A549 (cell line): ENCODE measurements around the gene SPATA13. TPM values are rescaled to one million over a fixed set of nuclear protein-coding genes. Genes with fewer than 3 reads are reported as not detected.

Experiments used
- ATAC-seq, 2 experiments: fragments of 200-7000 bp in 1 of 2; fragments of >200 bp in 1 of 2; cut with Nextera tagmentation in 1 of 2; cut with Tn5 transposase in 1 of 2; 3 replicates each; pipeline versions ENCODE4 v1.8.0 to v1.9.1; 2018 to 2020; ENCODE audit warnings: mild to moderate bottlenecking in 1 of 2, moderate library complexity in 1 of 2
- CTCF ChIA-PET: fragments of 300-600 bp; sonication (Branson Sonifier 250); formaldehyde crosslinking; extraction: SDS; loops from one replicate; lab custom pipeline; 2021; ENCODE audit warnings: antibody characterized with exemption, inconsistent platforms; lab: Yijun Ruan, JAX
- POLR2A ChIA-PET: fragments of 350-600 bp; formaldehyde crosslinking; extraction: SDS; loops from one replicate; lab custom pipeline; 2021; ENCODE audit warnings: antibody characterized with exemption, inconsistent platforms; lab: Yijun Ruan, JAX
- DNase-seq, 2 experiments: peaks; one replicate each; pipeline versions ENCODE4 v3.0.0 to v3.0.0-alpha.2; 2011 to 2016; ENCODE audit warnings: low read depth in 1 of 2, low spot score in 1 of 2
- FAIRE-seq: peaks from 2 replicates; lab custom pipeline; 2011; peaks lifted over from hg19 to GRCh38; lab: Jason Lieb, UNC
- H3K27ac ChIP-seq, 2 experiments: fragments of >200 bp; sonication (Bioruptor Twin); formaldehyde crosslinking; 3 replicates each; pipeline ENCODE4 v1.5.1; 2016 to 2017
- H3K4me1 ChIP-seq: fragments of >200 bp; sonication (Bioruptor Twin); formaldehyde crosslinking; 3 replicates; pipeline ENCODE4 v1.6.1; 2016
- H3K4me2 ChIP-seq: fragments of >200 bp; sonication (Bioruptor Twin); formaldehyde crosslinking; 3 replicates; pipeline ENCODE4 v1.6.1; 2016
- H3K4me3 ChIP-seq: fragments of >200 bp; sonication (Bioruptor Twin); formaldehyde crosslinking; 3 replicates; pipeline ENCODE4 v1.5.1; 2016
- H3K9me3 ChIP-seq: fragments of >200 bp; sonication (Bioruptor Twin); formaldehyde crosslinking; 3 replicates; pipeline ENCODE4 v1.6.1; 2016
- ATOH8 ChIP-seq: fragments of 250-450 bp; sonication (Bioruptor Pico); IDR thresholded peaks from 2 replicates; pipeline ENCODE4 v1.5.0; 2020; ENCODE audit warnings: low read depth, mild to moderate bottlenecking, moderate library complexity
- CBX8 ChIP-seq: fragments of 200-600 bp; sonication (generic); IDR thresholded peaks from 2 replicates; pipeline ENCODE4 v1.6.1; 2016
- HDAC2 ChIP-seq: fragments of 200-600 bp; sonication (generic); IDR thresholded peaks from 2 replicates; pipeline ENCODE4 v1.6.1; 2016
- HOXA7 ChIP-seq: fragments of 250-450 bp; sonication (Bioruptor Pico); IDR thresholded peaks from 2 replicates; pipeline ENCODE4 v1.5.0; 2020; ENCODE audit warnings: mild to moderate bottlenecking, moderate library complexity
- HOXB13 ChIP-seq: fragments of 250-450 bp; sonication (Bioruptor Pico); IDR thresholded peaks from 2 replicates; pipeline ENCODE4 v1.5.0; 2020; ENCODE audit warnings: low read depth, mild to moderate bottlenecking, moderate library complexity
- HOXB5 ChIP-seq: fragments of 250-450 bp; sonication (Bioruptor Pico); IDR thresholded peaks from 2 replicates; pipeline ENCODE4 v1.5.0; 2020; ENCODE audit warnings: mild to moderate bottlenecking, moderate library complexity
- JUN ChIP-seq, 2 experiments: fragments of >200 bp; sonication (Bioruptor Twin); formaldehyde crosslinking; IDR thresholded peaks; 2 replicates in 1 of 2; 3 replicates in 1 of 2; pipeline ENCODE4 v1.6.1; 2016 to 2017
- JUNB ChIP-seq: fragments of >200 bp; sonication (Bioruptor Twin); formaldehyde crosslinking; IDR thresholded peaks from 2 replicates; pipeline ENCODE4 v1.6.1; 2016
- KDM5A ChIP-seq: fragments of 200-600 bp; sonication (generic); IDR thresholded peaks from 2 replicates; pipeline ENCODE4 v1.6.1; 2016; ENCODE audit warnings: antibody characterized with exemption, mild to moderate bottlenecking
- MAFK ChIP-seq: fragments of 450-650 bp; IDR thresholded peaks from 2 replicates; pipeline ENCODE4 v1.6.1; 2014; ENCODE audit not compliant: partially characterized antibody
- MYC ChIP-seq: IDR thresholded peaks from 2 replicates; pipeline ENCODE4 v1.6.1; 2012; ENCODE audit warnings: mild to moderate bottlenecking, inconsistent platforms, low read length, improper control_type of control experiment, borderline replicate concordance
- NFE2L2 ChIP-seq: fragments of 150-350 bp; conservative IDR thresholded peaks from 2 replicates; pipeline ENCODE4 v1.6.1; 2014; ENCODE audit warnings: low read length
- NPAS2 ChIP-seq: fragments of 250-450 bp; sonication (Bioruptor Pico); IDR thresholded peaks from 2 replicates; pipeline ENCODE4 v1.8.0; 2022; ENCODE audit warnings: mild to moderate bottlenecking, moderate library complexity, borderline replicate concordance
- NR3C1 ChIP-seq: fragments of >200 bp; sonication (Bioruptor Twin); formaldehyde crosslinking; IDR thresholded peaks from 3 replicates; pipeline ENCODE4 v1.6.1; 2017
- REST ChIP-seq: fragments of 200-600 bp; sonication (generic); IDR thresholded peaks from 2 replicates; pipeline ENCODE4 v1.6.1; 2016; ENCODE audit warnings: antibody characterized with exemption, mild to moderate bottlenecking, moderate library complexity
- RNF2 ChIP-seq: fragments of 200-600 bp; sonication (generic); IDR thresholded peaks from 2 replicates; pipeline ENCODE4 v1.6.1; 2016; ENCODE audit warnings: low read depth, mild to moderate bottlenecking, antibody characterized with exemption, moderate library complexity, borderline replicate concordance
- SREBF2 ChIP-seq: fragments of 450-650 bp; IDR thresholded peaks from 2 replicates; pipeline ENCODE4 v1.6.1; 2014; ENCODE audit warnings: mild to moderate bottlenecking, moderate library complexity
- ZNF302 ChIP-seq: fragments of 250-450 bp; sonication (Bioruptor Pico); IDR thresholded peaks from 2 replicates; pipeline ENCODE4 v1.9.0; 2021; ENCODE audit warnings: inconsistent platforms, mild to moderate bottlenecking, moderate library complexity
- ZSCAN20 ChIP-seq: fragments of 250-450 bp; sonication (Bioruptor Pico); IDR thresholded peaks from 2 replicates; pipeline ENCODE4 v1.8.0; 2022; ENCODE audit warnings: mild to moderate bottlenecking, moderate library complexity
- WGBS: methylation state at CpG from one replicate; pipeline ENCODE4 v1.1.6; 2017; ENCODE audit errors: missing lambda C conversion rate; 5-methylcytosine and 5-hydroxymethylcytosine counted together
- polyA plus RNA-seq, 4 experiments: library from polyadenylated mRNA; depleted of rRNA in 3 of 4; stranded (reverse); fragments of >200 nt; fragmentation: RNase III in 1 of 4; extraction: RNeasy Plus Mini Kit Qiagen cat#74134 plus additional on column Dnase treatment in 1 of 4; gene quantifications; 2 replicates in 3 of 4; 3 replicates in 1 of 4; pipeline ENCODE4 v1.2.3, GENCODE V29; 2011 to 2017
- TF ChIP-seq, protein P1 (sequence below): fragments of >200 bp; sonication (Bioruptor Twin); formaldehyde crosslinking; IDR thresholded peaks from 2 replicates; pipeline ENCODE4 v1.6.1; 2016
- TF ChIP-seq, protein P2 (sequence below): IDR thresholded peaks from 2 replicates; pipeline ENCODE4 v1.6.1; 2012

Gene SPATA13
- polyA plus RNA-seq, 2 of the 4 experiments (the other 2 are of a cell fraction) = 3.1 to 6.3 TPM

DNA sequence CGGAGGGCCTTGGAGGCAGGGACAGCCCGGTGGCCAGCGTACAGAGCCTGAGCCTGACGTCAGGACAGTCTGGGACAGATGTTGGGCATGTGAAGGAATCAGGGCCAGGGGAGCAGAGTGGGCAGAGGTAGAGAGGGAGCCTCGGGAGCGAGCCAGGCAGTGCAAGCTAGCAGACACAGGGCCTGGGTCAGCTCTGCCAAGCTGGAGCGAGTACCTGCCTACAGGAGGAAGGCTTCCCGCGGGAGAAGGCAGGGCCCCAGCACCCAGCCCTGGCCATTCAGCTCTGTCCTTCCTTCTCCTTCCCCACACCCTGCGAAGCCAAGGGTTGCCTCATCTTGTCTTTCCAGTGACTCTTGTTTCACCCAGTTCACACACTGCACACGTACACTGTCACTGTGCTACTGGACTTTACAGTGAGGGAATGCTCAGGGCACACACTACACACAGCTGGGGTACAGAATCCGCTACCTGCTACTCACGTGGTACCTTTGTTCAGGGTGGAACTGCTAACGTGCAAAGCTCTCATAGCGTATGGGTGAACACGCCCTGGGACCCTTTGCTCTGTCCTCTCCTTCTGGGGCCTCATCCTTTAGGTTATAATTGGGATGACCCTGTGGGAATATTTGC is 139.1 kb downstream of the SPATA13 start (continued):
- TF ChIP-seq, protein P1, sequence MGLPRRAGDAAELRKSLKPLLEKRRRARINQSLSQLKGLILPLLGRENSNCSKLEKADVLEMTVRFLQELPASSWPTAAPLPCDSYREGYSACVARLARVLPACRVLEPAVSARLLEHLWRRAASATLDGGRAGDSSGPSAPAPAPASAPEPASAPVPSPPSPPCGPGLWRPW = no peak
- TF ChIP-seq NPAS2 = no peak
- TF ChIP-seq, protein P2, sequence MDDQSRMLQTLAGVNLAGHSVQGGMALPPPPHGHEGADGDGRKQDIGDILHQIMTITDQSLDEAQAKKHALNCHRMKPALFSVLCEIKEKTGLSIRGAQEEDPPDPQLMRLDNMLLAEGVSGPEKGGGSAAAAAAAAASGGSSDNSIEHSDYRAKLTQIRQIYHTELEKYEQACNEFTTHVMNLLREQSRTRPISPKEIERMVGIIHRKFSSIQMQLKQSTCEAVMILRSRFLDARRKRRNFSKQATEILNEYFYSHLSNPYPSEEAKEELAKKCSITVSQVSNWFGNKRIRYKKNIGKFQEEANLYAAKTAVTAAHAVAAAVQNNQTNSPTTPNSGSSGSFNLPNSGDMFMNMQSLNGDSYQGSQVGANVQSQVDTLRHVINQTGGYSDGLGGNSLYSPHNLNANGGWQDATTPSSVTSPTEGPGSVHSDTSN = no peak
- no peak for TF ChIP-seq NFE2L2
- TF ChIP-seq ZNF302 (CRISPR knock-in tag) = no peak
- no peak for TF ChIP-seq HOXB5 (CRISPR knock-in tag)
- no peak for TF ChIP-seq RNF2

DNA sequence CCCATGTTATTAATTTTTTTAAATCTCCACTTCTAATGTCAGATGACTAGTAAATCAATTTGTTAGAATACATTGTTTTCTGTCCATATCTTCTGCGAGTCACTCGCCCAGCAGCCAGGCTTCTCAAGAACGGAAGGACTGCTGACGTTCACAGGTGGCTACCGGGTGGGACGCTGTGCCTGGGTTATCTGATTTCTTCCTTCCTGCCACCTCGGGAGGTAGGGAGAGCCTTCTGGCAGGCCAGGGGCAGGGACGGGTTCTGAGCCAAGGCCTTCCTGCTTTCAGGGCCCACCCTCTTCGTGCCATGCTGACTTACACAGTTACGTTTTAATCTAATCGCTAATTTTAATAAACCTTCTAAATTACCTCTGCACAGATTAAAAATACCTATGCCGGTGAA is 140.9 kb downstream of the SPATA13 start:
- Histone ChIP-seq H3K4me3 (no peak overlapping the region), H3K4me2 (no peak overlapping the region), H3K9me3 (no peaks in the 10 kb centered on the region), H3K27ac (no peak overlapping the region), H3K4me1 (peaks cover 3% of the 10 kb centered on the region; the same call in 1 of the 3 replicates)
- ATAC-seq (no peak), FAIRE-seq (no peak), DNase-seq (no peak)
- ChIA-PET CTCF (no interaction called here), POLR2A (no interaction called here)
- no peak for TF ChIP-seq RNF2
- no peak for TF ChIP-seq HOXB13 (CRISPR knock-in tag)
- TF ChIP-seq ZSCAN20 = no peak
- WGBS = 93% methylated on average over 11 of the region's 12 CpGs

GRCh38 chr13:24301911-24302310 is 141.4 kb downstream of the SPATA13 start:
- H3K9me3 ChIP-seq = no peaks in the 10 kb centered on the region
- DNase-seq (no peak), ATAC-seq (no peak), FAIRE-seq (no peak)
- H3K4me1 ChIP-seq = peaks cover 4% of the 10 kb centered on the region
- TF ChIP-seq ZSCAN20 = no peak
- TF ChIP-seq MYC = no peak
- TF ChIP-seq HOXB13 (CRISPR knock-in tag) = no peak
- TF ChIP-seq MAFK = no peak
- no peak for TF ChIP-seq ATOH8 (CRISPR knock-in tag)
- no peak for TF ChIP-seq HOXB5 (CRISPR knock-in tag)
- no peak for TF ChIP-seq JUNB
- TF ChIP-seq NFE2L2 = no peak
- TF ChIP-seq REST = no peak
- TF ChIP-seq CBX8 = no peak
- TF ChIP-seq JUN (IDR thresholded peaks at IDR 0.05) = no peak
- no peak for TF ChIP-seq SREBF2
- no peak for TF ChIP-seq HDAC2
- no peak for TF ChIP-seq NR3C1
- no peak for TF ChIP-seq HOXA7 (CRISPR knock-in tag)
- no peak for TF ChIP-seq KDM5A
- 96% methylated on average over 7 of the region's 7 CpGs for WGBS
- ChIA-PET CTCF (no interaction called here), POLR2A (no interaction called here)
- H3K27ac ChIP-seq = no peak overlapping the region
- no peak overlapping the region for H3K4me2 ChIP-seq
- no peak overlapping the region for H3K4me3 ChIP-seq
